Suprapubic skin (tissue), 4 donors: ENCODE data around the gene CDH15. TPM values are rescaled to one million over a fixed set of nuclear protein-coding genes. Genes with fewer than 3 reads are reported as not detected.

Source experiments
- DNase-seq, 2 donors: peaks; one replicate each; pipeline ENCODE4 v3.0.0-alpha.2; 2019; ENCODE audit warnings: low spot score in 2 of 2
- H3K27ac ChIP-seq: fragments of 200-600 bp; sonication (generic); one replicate; pipeline ENCODE4 v1.5.1; 2019
- H3K27me3 ChIP-seq: fragments of 200-600 bp; sonication (generic); one replicate; pipeline ENCODE4 v1.5.1; 2019
- H3K36me3 ChIP-seq: fragments of 200-600 bp; sonication (generic); one replicate; pipeline ENCODE4 v1.5.1; 2019
- H3K4me1 ChIP-seq: fragments of 200-600 bp; sonication (generic); one replicate; pipeline ENCODE4 v1.5.1; 2019
- H3K4me3 ChIP-seq: fragments of 200-600 bp; sonication (generic); one replicate; pipeline ENCODE4 v1.5.1; 2019; ENCODE audit warnings: mild to moderate bottlenecking
- H3K9me3 ChIP-seq: fragments of 200-600 bp; sonication (generic); one replicate; pipeline ENCODE4 v1.5.1; 2019
- EP300 ChIP-seq: sonication (generic); formaldehyde crosslinking; IDR thresholded peaks from one replicate; pipeline ENCODE4 v1.6.1; 2017; ENCODE audit warnings: antibody characterized with exemption
- POLR2A ChIP-seq, 2 donors: fragments of 450-650 bp; IDR thresholded peaks; one replicate each; pipeline ENCODE4 v1.6.1; 2017; ENCODE audit warnings: antibody characterized with exemption in 2 of 2, mild to moderate bottlenecking in 2 of 2, moderate library complexity in 2 of 2
- POLR2AphosphoS5 ChIP-seq, 3 donors: sonication (generic); formaldehyde crosslinking; IDR thresholded peaks; one replicate each; pipeline ENCODE4 v1.6.1; 2017; ENCODE audit warnings: antibody characterized with exemption in 3 of 3
- WGBS: methylation state at CpG from one replicate; pipeline ENCODE4 v1.1.5; 2018; 5-methylcytosine and 5-hydroxymethylcytosine counted together
- total RNA-seq, 4 donors: library from RNA; depleted of rRNA; stranded (reverse); fragments of >200 nt; gene quantifications; one replicate each; pipeline ENCODE4 v1.1.0, GENCODE V29; 2016
- TF ChIP-seq, protein P1 (sequence below), 2 donors: fragments of 200-600 bp in 1 of 2; fragments of 450-650 bp in 1 of 2; sonication (generic) in 1 of 2; IDR thresholded peaks; one replicate each; pipeline ENCODE4 v1.5.1; 2016 to 2019; ENCODE audit warnings: antibody characterized with exemption in 2 of 2, mild to moderate bottlenecking in 1 of 2, moderate library complexity in 1 of 2

Gene CDH15
- total RNA-seq, 4 donors from 2014 or later: 0.16 to 0.48 TPM; not detected in 2

DNA sequence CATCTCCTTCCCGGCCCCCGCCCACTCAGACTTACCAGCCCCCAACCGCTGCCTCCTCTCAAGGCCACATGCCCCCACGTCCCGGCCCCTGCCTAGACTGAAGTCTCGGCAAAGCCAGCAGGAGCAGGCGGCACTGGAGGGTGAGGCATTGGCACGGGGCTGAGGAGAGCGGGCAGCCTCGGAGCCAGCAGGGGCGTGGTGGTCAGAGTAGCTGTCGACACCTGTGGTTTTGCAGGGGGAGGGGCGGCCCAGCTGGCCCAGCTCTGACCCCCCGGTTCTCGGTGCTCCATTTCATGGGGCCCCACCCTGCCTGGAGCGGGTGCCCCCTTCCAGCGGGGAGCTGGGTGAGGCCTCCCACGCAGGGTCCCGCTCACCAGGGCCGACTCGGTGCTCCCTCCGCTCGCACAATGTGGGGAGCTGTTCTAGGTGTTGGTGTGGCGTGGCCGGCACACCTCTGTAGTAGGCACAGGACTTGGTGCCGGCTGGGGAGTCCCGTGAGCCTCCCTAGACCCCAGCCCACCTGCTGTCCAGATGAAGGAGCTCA, 4.7 kb downstream of the CDH15 start:
- Histone ChIP-seq H3K36me3 (no peaks in the 10 kb centered on the region), H3K4me3 (no peak overlapping the region), H3K9me3 (no peaks in the 10 kb centered on the region), H3K27ac (no peak overlapping the region), H3K4me1 (peaks cover 12% of the 10 kb centered on the region), H3K27me3 (peaks cover 35% of the 10 kb centered on the region)
- DNase-seq: no peak
- 81% methylated on average over 11 of the region's 27 CpGs for WGBS
- no peak for TF ChIP-seq EP300
- TF ChIP-seq POLR2A (IDR thresholded peaks at IDR 0.05): no peak
- TF ChIP-seq POLR2AphosphoS5 (IDR thresholded peaks at IDR 0.05): no peak
- TF ChIP-seq, protein P1, sequence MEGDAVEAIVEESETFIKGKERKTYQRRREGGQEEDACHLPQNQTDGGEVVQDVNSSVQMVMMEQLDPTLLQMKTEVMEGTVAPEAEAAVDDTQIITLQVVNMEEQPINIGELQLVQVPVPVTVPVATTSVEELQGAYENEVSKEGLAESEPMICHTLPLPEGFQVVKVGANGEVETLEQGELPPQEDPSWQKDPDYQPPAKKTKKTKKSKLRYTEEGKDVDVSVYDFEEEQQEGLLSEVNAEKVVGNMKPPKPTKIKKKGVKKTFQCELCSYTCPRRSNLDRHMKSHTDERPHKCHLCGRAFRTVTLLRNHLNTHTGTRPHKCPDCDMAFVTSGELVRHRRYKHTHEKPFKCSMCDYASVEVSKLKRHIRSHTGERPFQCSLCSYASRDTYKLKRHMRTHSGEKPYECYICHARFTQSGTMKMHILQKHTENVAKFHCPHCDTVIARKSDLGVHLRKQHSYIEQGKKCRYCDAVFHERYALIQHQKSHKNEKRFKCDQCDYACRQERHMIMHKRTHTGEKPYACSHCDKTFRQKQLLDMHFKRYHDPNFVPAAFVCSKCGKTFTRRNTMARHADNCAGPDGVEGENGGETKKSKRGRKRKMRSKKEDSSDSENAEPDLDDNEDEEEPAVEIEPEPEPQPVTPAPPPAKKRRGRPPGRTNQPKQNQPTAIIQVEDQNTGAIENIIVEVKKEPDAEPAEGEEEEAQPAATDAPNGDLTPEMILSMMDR (IDR thresholded peaks at IDR 0.05): no peak

DNA sequence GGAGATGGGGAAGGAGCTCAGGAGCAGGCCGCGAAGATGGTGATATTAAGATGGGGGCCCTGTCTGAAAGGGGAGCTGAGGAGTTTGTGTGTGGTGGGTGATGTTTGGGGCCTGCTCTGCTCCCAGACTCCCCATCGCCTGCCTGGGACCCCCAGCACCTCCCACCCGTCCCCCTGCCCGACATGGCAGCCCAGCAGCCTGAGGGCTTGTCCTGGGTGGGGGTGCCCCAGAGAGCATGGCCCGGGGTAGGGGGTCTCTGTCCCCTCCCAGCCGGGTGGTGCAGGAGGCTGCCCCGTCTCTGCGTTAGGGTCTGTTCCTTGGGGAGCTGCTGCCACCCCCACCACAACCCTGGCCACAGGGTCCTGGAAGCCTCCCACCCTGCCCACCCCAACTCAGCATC, 5.2 kb downstream of the CDH15 start:
- DNase-seq: no peak
- WGBS: 93% methylated on average over 8 of the region's 9 CpGs
- Histone ChIP-seq H3K36me3 (no peaks in the 10 kb centered on the region), H3K27me3 (peaks cover 35% of the 10 kb centered on the region), H3K9me3 (no peaks in the 10 kb centered on the region), H3K4me1 (peaks cover 7% of the 10 kb centered on the region), H3K27ac (no peak overlapping the region), H3K4me3 (no peak overlapping the region)
- TF ChIP-seq, protein P1 (IDR thresholded peaks at IDR 0.05): no peak
- TF ChIP-seq POLR2AphosphoS5 (IDR thresholded peaks at IDR 0.05) (no peak), EP300 (no peak), POLR2A (IDR thresholded peaks at IDR 0.05) (no peak)

DNA sequence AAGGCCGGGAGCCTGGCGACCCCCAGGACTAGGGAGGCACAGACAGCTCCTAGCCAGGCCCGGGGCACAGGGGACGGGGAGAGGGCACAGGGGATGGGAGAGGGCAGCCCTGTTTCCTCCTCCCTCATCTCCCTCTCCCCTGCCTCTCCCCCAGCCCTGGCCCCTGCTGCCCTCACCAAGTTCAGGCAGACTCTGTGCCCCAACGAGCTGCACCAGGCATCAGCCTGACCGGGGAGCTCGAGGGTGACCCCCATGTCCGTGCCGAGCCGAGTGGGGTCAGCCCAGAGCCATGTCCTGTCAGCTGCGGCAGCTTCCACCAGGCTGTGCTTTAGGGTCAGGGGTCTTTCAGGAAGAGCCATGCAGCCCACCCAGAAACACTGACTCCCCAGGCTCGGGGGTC, 6.0 kb downstream of the CDH15 start:
- TF ChIP-seq EP300: no peak
- no peak for TF ChIP-seq POLR2A (IDR thresholded peaks at IDR 0.05)
- TF ChIP-seq, protein P1 (IDR thresholded peaks at IDR 0.05): no peak
- no peak for TF ChIP-seq POLR2AphosphoS5 (IDR thresholded peaks at IDR 0.05)
- no peak for DNase-seq
- Histone ChIP-seq H3K27me3 (peaks cover 33% of the 10 kb centered on the region), H3K9me3 (no peaks in the 10 kb centered on the region), H3K4me1 (peaks cover 4% of the 10 kb centered on the region), H3K4me3 (no peak overlapping the region), H3K27ac (no peak overlapping the region), H3K36me3 (no peaks in the 10 kb centered on the region)
- WGBS: 76% methylated on average over 4 of the region's 12 CpGs

DNA sequence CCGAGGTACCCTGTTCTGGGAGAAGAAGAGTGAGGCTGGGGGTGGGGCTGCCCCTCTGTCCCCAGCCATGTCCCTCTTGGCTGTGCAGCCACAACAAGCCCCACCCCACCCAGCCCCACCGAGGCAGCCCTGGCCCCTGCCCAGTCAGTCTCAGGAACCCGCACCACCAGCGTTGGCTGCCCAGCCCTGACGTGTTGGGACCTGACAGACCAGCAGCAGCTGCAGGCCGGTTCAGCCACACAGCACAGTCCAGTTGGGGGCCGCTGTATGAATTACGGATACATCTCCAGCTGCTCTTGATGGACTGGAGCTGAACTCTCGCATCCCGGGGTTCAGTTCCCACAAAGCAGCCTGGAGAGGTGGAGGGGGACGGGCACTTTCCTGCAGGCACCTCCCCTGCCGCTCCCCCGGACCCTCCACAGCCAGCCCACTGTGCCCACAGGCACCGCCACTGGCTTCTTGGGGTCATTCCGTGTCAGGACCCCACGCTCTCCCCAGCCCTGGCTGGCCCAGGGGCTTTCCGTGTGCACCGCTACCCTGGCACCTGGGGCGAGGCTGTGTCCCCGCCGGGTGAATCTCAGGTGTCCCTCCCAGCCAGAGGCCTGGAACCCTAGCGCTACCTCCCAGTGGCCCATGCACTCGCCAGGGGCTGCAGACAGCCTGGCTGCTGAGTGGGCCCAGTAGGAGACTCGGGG, 7.1 kb downstream of the CDH15 start:
- Histone ChIP-seq H3K4me3 (no peak overlapping the region), H3K27ac (no peak overlapping the region), H3K9me3 (no peaks in the 10 kb centered on the region), H3K36me3 (no peaks in the 10 kb centered on the region), H3K4me1 (peaks cover 4% of the 10 kb centered on the region), H3K27me3 (peaks cover 36% of the 10 kb centered on the region)
- TF ChIP-seq EP300: no peak
- TF ChIP-seq, protein P1 (IDR thresholded peaks at IDR 0.05): no peak
- no peak for TF ChIP-seq POLR2AphosphoS5 (IDR thresholded peaks at IDR 0.05)
- no peak for TF ChIP-seq POLR2A (IDR thresholded peaks at IDR 0.05)
- 92% methylated on average over 6 of the region's 24 CpGs for WGBS
- DNase-seq: no peak

DNA sequence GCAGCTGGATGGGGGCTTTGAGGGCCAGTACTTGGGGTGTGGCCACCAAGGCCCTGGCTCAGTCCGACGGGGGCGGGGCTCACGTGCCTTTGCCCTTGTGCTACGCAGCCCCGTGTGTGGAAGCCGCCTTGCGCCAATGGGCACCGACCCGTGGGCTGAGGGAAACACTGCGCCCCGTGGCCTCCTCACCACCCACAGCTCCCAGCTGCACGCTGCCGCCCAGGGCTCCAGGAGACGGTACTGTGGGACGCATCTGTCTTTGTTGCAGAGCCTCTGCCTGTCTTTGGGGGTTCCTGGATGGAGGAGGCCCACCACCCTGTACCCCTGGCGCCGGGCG, 7.6 kb downstream of the CDH15 start:
- peaks cover 4% of the 10 kb centered on the region for H3K4me1 ChIP-seq
- TF ChIP-seq POLR2A (IDR thresholded peaks at IDR 0.05) (no peak), POLR2AphosphoS5 (IDR thresholded peaks at IDR 0.05) (no peak), EP300 (no peak)
- TF ChIP-seq, protein P1 (IDR thresholded peaks at IDR 0.05): no peak
- WGBS: 69% methylated on average over 18 of the region's 19 CpGs
- peaks cover 38% of the 10 kb centered on the region for H3K27me3 ChIP-seq
- no peak for DNase-seq
- H3K9me3 ChIP-seq: no peaks in the 10 kb centered on the region
- H3K4me3 ChIP-seq: no peak overlapping the region
- no peak overlapping the region for H3K27ac ChIP-seq
- no peaks in the 10 kb centered on the region for H3K36me3 ChIP-seq
